ENCODE results near the gene RBPJ. TPM values are rescaled to one million over a fixed set of nuclear protein-coding genes. Genes with fewer than 3 reads are reported as not detected.

RBPJ gene
- polyA plus RNA-seq, 3 donors = 75.3 to 177 (median 128) TPM

DNA sequence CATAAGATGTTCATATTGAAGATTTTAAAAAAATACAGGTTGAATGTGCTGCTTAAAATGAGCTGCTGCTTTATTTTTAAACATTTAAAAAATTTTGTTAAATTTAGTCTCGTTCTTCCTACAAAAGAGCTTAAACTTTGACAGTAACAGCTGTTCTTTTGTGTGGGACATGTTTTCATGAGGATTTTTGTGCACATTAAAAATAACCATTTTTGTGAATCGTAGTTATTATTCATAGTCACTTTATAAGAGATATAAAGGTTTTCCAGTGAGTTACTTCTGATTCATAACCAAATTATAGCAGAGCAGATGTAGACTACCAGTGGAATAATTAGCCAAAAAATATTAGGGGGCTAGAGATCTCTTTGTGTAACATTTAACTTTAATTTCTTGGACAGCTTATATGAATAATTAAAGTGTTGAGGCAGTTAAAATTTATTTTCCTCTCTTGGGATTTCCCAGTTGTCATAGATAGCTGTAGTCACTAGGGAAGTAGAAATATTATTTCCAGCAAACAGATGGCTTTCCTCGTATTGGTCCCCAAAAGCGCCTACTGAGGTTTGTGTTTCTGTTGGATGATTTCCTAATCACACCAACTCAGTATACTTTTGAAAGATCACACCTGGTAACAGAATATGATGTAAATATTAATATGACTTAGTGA is 24.2 kb downstream of the RBPJ start:
- H3K9me3 Mint-ChIP-seq = no peaks in the 10 kb centered on the region
- H3K4me3 ChIP-seq (replicated peaks in 1 of 3; ENCODE audit: low read depth in 2 of 3, low read length in 3 of 3) = no peak overlapping the region
- H3K27me3 Mint-ChIP-seq (ENCODE audit: low read depth in 3 of 3) = no peaks in the 10 kb centered on the region
- TF ChIP-seq, protein P1, sequence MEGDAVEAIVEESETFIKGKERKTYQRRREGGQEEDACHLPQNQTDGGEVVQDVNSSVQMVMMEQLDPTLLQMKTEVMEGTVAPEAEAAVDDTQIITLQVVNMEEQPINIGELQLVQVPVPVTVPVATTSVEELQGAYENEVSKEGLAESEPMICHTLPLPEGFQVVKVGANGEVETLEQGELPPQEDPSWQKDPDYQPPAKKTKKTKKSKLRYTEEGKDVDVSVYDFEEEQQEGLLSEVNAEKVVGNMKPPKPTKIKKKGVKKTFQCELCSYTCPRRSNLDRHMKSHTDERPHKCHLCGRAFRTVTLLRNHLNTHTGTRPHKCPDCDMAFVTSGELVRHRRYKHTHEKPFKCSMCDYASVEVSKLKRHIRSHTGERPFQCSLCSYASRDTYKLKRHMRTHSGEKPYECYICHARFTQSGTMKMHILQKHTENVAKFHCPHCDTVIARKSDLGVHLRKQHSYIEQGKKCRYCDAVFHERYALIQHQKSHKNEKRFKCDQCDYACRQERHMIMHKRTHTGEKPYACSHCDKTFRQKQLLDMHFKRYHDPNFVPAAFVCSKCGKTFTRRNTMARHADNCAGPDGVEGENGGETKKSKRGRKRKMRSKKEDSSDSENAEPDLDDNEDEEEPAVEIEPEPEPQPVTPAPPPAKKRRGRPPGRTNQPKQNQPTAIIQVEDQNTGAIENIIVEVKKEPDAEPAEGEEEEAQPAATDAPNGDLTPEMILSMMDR (IDR thresholded peaks at IDR 0.05) = no peak
- H3K36me3 Mint-ChIP-seq = peaks cover 3 to 4% of the 10 kb centered on the region in 2 donors
- intact Hi-C loops (cut with micrococcal nuclease) = no loop called here
- peak overlapping the region in 1 of 7 donors; percentile 70 for H3K27ac Mint-ChIP-seq
- peaks cover 44% of the 10 kb centered on the region for H3K4me1 Mint-ChIP-seq
- WGBS (ENCODE audit: insufficient coverage) = no CpG with 5 or more reads among the region's 4 CpGs
- no peak overlapping the region for H3K4me2 ChIP-seq (replicated peaks; ENCODE audit: extremely low read depth, low read length, poor library complexity, severe bottlenecking)
- no peak overlapping the region for H3K4me3 Mint-ChIP-seq
- peak overlapping the region in 1 of 2 donors; percentile 23 for H3K27ac ChIP-seq (ENCODE audit: low read depth in 1 of 2, low read length in 2 of 2)
- no peaks in the 10 kb centered on the region for H3K36me3 ChIP-seq (replicated peaks in 1 of 2; ENCODE audit: control insufficient read depth in 1 of 2, insufficient read depth in 2 of 2, low read length in 2 of 2)
- H3K4me1 ChIP-seq (ENCODE audit: control insufficient read depth in 1 of 2, insufficient read depth in 2 of 2, low read length in 2 of 2) = peaks cover 6 to 13% of the 10 kb centered on the region in 2 donors
- no peaks in the 10 kb centered on the region for H3K9me3 ChIP-seq (replicated peaks in 1 of 2; ENCODE audit: control insufficient read depth in 1 of 2, insufficient read depth in 1 of 2, low read length in 2 of 2)
- DNase-seq = peak in 2 of 3 donors; percentile 15 to 65
- no peak overlapping the region for H3K9ac ChIP-seq (ENCODE audit: insufficient read depth, low read length, poor library complexity, severe bottlenecking)
- no peak overlapping the region for H2AFZ ChIP-seq (ENCODE audit: insufficient read depth, low read depth, low read length, poor library complexity, severe bottlenecking)
- H3K79me2 ChIP-seq (ENCODE audit: insufficient read depth, low read length) = peaks cover 99% of the 10 kb centered on the region
- H4K20me1 ChIP-seq (ENCODE audit: insufficient read depth, low read length) = peaks cover 100% of the 10 kb centered on the region
- no peaks in the 10 kb centered on the region for H3K27me3 ChIP-seq (ENCODE audit: control insufficient read depth in 2 of 2, insufficient read depth in 2 of 2, low read length in 2 of 2)

GRCh38 chr4:26345565-26345938 is 24.7 kb downstream of the RBPJ start:
- H3K27me3 Mint-ChIP-seq (ENCODE audit: low read depth in 3 of 3) = no peaks in the 10 kb centered on the region
- Histone ChIP-seq H4K20me1 (ENCODE audit: insufficient read depth, low read length) (peaks cover 100% of the 10 kb centered on the region), H2AFZ (ENCODE audit: insufficient read depth, low read depth, low read length, poor library complexity, severe bottlenecking) (no peak overlapping the region), H3K9ac (ENCODE audit: insufficient read depth, low read length, poor library complexity, severe bottlenecking) (no peak overlapping the region), H3K4me2 (replicated peaks; ENCODE audit: extremely low read depth, low read length, poor library complexity, severe bottlenecking) (no peak overlapping the region), H3K9me3 (replicated peaks in 1 of 2; ENCODE audit: control insufficient read depth in 1 of 2, insufficient read depth in 1 of 2, low read length in 2 of 2) (no peaks in the 10 kb centered on the region), H3K27me3 (ENCODE audit: control insufficient read depth in 2 of 2, insufficient read depth in 2 of 2, low read length in 2 of 2) (no peaks in the 10 kb centered on the region), H3K27ac (ENCODE audit: low read depth in 1 of 2, low read length in 2 of 2) (peak overlapping the region in 1 of 2 donors; percentile 23), H3K4me3 (replicated peaks in 1 of 3; ENCODE audit: low read depth in 2 of 3, low read length in 3 of 3) (no peak overlapping the region), H3K4me1 (ENCODE audit: control insufficient read depth in 1 of 2, insufficient read depth in 2 of 2, low read length in 2 of 2) (peaks cover 6 to 13% of the 10 kb centered on the region in 2 donors), H3K79me2 (ENCODE audit: insufficient read depth, low read length) (peaks cover 99% of the 10 kb centered on the region), H3K36me3 (replicated peaks in 1 of 2; ENCODE audit: control insufficient read depth in 1 of 2, insufficient read depth in 2 of 2, low read length in 2 of 2) (no peaks in the 10 kb centered on the region)
- H3K4me1 Mint-ChIP-seq = peaks cover 41% of the 10 kb centered on the region
- DNase-seq = peak in 2 of 3 donors; percentile 31 to 70
- WGBS (ENCODE audit: insufficient coverage) = no CpG with 5 or more reads among the region's 3 CpGs
- H3K36me3 Mint-ChIP-seq = peaks cover 3 to 4% of the 10 kb centered on the region in 2 donors
- H3K9me3 Mint-ChIP-seq = no peaks in the 10 kb centered on the region
- H3K27ac Mint-ChIP-seq = peak overlapping the region in 3 of 7 donors; percentile 66 to 71 (median 70)
- TF ChIP-seq, protein P1 (IDR thresholded peaks at IDR 0.05) = no peak
- no peak overlapping the region for H3K4me3 Mint-ChIP-seq
- intact Hi-C loops (cut with micrococcal nuclease) = no loop called here
